Measurements from ENCODE around the gene IQGAP2.

Gene IQGAP2

GRCh38 chr5:76532973-76533372 is 129.9 kb downstream of the IQGAP2 start:
- Histone ChIP-seq H2BK5ac (ENCODE audit: low read depth, low read length, poor library complexity) (no peak overlapping the region), H2AK5ac (ENCODE audit: low read length) (no peak overlapping the region), H3K27me3 (ENCODE audit: insufficient read depth, low read length) (no peaks in the 10 kb centered on the region), H4K91ac (ENCODE audit: low read depth, low read length) (peak overlapping the region; percentile 32), H3K4me3 (ENCODE audit: low read depth, low read length) (no peak overlapping the region), H3K79me2 (ENCODE audit: control insufficient read depth, insufficient read depth, low read length, poor library complexity) (no peaks in the 10 kb centered on the region), H3K4me2 (ENCODE audit: low read length) (no peak overlapping the region), H2AFZ (ENCODE audit: insufficient read depth, low read length, poor library complexity) (no peak overlapping the region), H3K4ac (ENCODE audit: low read depth, low read length) (no peak overlapping the region), H3K9ac (ENCODE audit: low read length) (no peak overlapping the region), H3K14ac (ENCODE audit: low read length) (no peak overlapping the region), H3K4me1 (ENCODE audit: control insufficient read depth in 1 of 2, insufficient read depth in 2 of 2, low read length in 2 of 2) (peaks cover 0 to 7% of the 10 kb centered on the region in 2 experiments), H3K23ac (ENCODE audit: low read length) (no peak overlapping the region), H3K36me3 (ENCODE audit: control insufficient read depth in 1 of 2, insufficient read depth in 2 of 2, low read length in 2 of 2) (no peaks in the 10 kb centered on the region), H3K79me1 (ENCODE audit: low read length) (peaks cover 7% of the 10 kb centered on the region), H2BK120ac (ENCODE audit: insufficient read depth, low read length, poor library complexity) (peak overlapping the region; percentile 4), H3K9me3 (ENCODE audit: insufficient read depth, low read depth, low read length) (peaks cover 2% of the 10 kb centered on the region), H3K27ac (ENCODE audit: low read depth, low read length) (no peak overlapping the region), H4K8ac (ENCODE audit: low read depth, low read length) (no peak overlapping the region), H3K18ac (ENCODE audit: low read length) (no peak overlapping the region), H2BK12ac (ENCODE audit: low read length) (peak overlapping the region; percentile 43), H4K12ac (ENCODE audit: low read depth, low read length) (no peak overlapping the region)
- WGBS (ENCODE audit: extremely low coverage, insufficient coverage, insufficient read length): no CpG with 5 or more reads among the region's 4 CpGs
- DNase-seq: no peak

DNA sequence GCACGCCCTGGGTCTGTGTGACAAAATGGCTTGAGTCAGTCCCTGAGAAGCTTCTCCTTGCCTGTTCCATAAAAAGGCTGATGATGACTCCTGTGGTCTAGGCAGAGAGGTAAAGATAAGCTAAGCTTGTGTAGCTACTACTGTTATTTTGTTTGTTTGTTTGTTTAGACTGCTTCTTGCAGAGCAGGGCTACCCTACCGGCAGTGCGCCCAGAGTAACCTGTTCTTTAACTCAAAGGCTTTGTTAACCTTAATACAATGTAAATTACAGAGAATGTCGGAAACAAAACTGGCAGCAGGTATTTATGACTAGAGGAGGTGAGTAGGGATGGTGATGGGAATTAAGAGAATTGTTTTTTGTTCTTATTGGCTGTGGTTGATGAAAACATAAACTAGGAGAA is 132.5 kb downstream of the IQGAP2 start:
- no peak overlapping the region for H2AK5ac ChIP-seq (ENCODE audit: low read length)
- peaks cover 0 to 12% of the 10 kb centered on the region in 2 experiments for H3K4me1 ChIP-seq (ENCODE audit: control insufficient read depth in 1 of 2, insufficient read depth in 2 of 2, low read length in 2 of 2)
- H3K4ac ChIP-seq (ENCODE audit: low read depth, low read length): no peak overlapping the region
- peaks cover 6% of the 10 kb centered on the region for H3K79me1 ChIP-seq (ENCODE audit: low read length)
- H4K8ac ChIP-seq (ENCODE audit: low read depth, low read length): no peak overlapping the region
- no peak overlapping the region for H2AFZ ChIP-seq (ENCODE audit: insufficient read depth, low read length, poor library complexity)
- H3K36me3 ChIP-seq (ENCODE audit: control insufficient read depth in 1 of 2, insufficient read depth in 2 of 2, low read length in 2 of 2): no peaks in the 10 kb centered on the region
- no peak for DNase-seq
- H2BK120ac ChIP-seq (ENCODE audit: insufficient read depth, low read length, poor library complexity): no peak overlapping the region
- no peak overlapping the region for H3K4me3 ChIP-seq (ENCODE audit: low read depth, low read length)
- peaks cover 8% of the 10 kb centered on the region for H3K9me3 ChIP-seq (ENCODE audit: insufficient read depth, low read depth, low read length)
- no peak overlapping the region for H3K4me2 ChIP-seq (ENCODE audit: low read length)
- no CpG with 5 or more reads among the region's 4 CpGs for WGBS (ENCODE audit: extremely low coverage, insufficient coverage, insufficient read length)
- no peak overlapping the region for H3K27ac ChIP-seq (ENCODE audit: low read depth, low read length)
- H3K23ac ChIP-seq (ENCODE audit: low read length): no peak overlapping the region
- H3K14ac ChIP-seq (ENCODE audit: low read length): no peak overlapping the region
- H2BK5ac ChIP-seq (ENCODE audit: low read depth, low read length, poor library complexity): no peak overlapping the region
- no peaks in the 10 kb centered on the region for H3K27me3 ChIP-seq (ENCODE audit: insufficient read depth, low read length)
- H2BK12ac ChIP-seq (ENCODE audit: low read length): no peak overlapping the region
- H3K18ac ChIP-seq (ENCODE audit: low read length): no peak overlapping the region
- H4K91ac ChIP-seq (ENCODE audit: low read depth, low read length): no peak overlapping the region
- no peak overlapping the region for H3K9ac ChIP-seq (ENCODE audit: low read length)
- H4K12ac ChIP-seq (ENCODE audit: low read depth, low read length): no peak overlapping the region
- no peaks in the 10 kb centered on the region for H3K79me2 ChIP-seq (ENCODE audit: control insufficient read depth, insufficient read depth, low read length, poor library complexity)

DNA sequence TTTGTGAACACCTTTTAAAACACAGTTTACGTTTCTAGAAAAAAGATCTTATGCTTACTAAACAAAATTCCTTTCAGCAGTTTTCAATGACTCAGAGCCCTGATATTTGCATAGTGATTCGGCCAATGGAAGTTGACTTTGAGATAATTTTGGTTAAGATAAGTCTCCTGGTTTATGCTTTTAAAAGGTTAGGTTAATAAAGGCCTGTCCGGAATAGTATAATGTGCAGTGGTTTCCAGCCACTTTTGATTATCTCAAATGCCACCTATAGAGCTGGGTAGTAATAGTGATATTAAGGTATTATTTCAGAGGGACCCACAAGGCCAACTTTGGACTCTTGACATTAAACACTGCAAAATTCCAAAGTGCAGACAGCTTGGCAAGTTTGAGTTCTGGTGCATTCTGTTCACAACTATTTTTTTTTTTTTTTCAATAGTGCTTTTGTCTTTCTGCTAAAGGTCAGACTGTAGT is 134.0 kb downstream of the IQGAP2 start:
- no peaks in the 10 kb centered on the region for H3K79me2 ChIP-seq (ENCODE audit: control insufficient read depth, insufficient read depth, low read length, poor library complexity)
- H3K79me1 ChIP-seq (ENCODE audit: low read length): peaks cover 6% of the 10 kb centered on the region
- no peak overlapping the region for H3K14ac ChIP-seq (ENCODE audit: low read length)
- H2AFZ ChIP-seq (ENCODE audit: insufficient read depth, low read length, poor library complexity): no peak overlapping the region
- no peak overlapping the region for H2AK5ac ChIP-seq (ENCODE audit: low read length)
- H3K4me1 ChIP-seq (ENCODE audit: control insufficient read depth in 1 of 2, insufficient read depth in 2 of 2, low read length in 2 of 2): peaks cover 0 to 13% of the 10 kb centered on the region in 2 experiments
- H2BK120ac ChIP-seq (ENCODE audit: insufficient read depth, low read length, poor library complexity): no peak overlapping the region
- no peak overlapping the region for H4K8ac ChIP-seq (ENCODE audit: low read depth, low read length)
- no peak overlapping the region for H3K18ac ChIP-seq (ENCODE audit: low read length)
- no peak overlapping the region for H3K4me3 ChIP-seq (ENCODE audit: low read depth, low read length)
- H3K23ac ChIP-seq (ENCODE audit: low read length): no peak overlapping the region
- peaks cover 9% of the 10 kb centered on the region for H3K9me3 ChIP-seq (ENCODE audit: insufficient read depth, low read depth, low read length)
- H3K27me3 ChIP-seq (ENCODE audit: insufficient read depth, low read length): no peaks in the 10 kb centered on the region
- no peaks in the 10 kb centered on the region for H3K36me3 ChIP-seq (ENCODE audit: control insufficient read depth in 1 of 2, insufficient read depth in 2 of 2, low read length in 2 of 2)
- no peak overlapping the region for H3K4ac ChIP-seq (ENCODE audit: low read depth, low read length)
- no peak overlapping the region for H3K27ac ChIP-seq (ENCODE audit: low read depth, low read length)
- no CpG with 5 or more reads among the region's 3 CpGs for WGBS (ENCODE audit: extremely low coverage, insufficient coverage, insufficient read length)
- no peak overlapping the region for H3K4me2 ChIP-seq (ENCODE audit: low read length)
- H4K12ac ChIP-seq (ENCODE audit: low read depth, low read length): no peak overlapping the region
- H3K9ac ChIP-seq (ENCODE audit: low read length): no peak overlapping the region
- H4K91ac ChIP-seq (ENCODE audit: low read depth, low read length): no peak overlapping the region
- peak in 1 of 2 donors; percentile 32 for DNase-seq
- H2BK5ac ChIP-seq (ENCODE audit: low read depth, low read length, poor library complexity): no peak overlapping the region
- H2BK12ac ChIP-seq (ENCODE audit: low read length): no peak overlapping the region

DNA sequence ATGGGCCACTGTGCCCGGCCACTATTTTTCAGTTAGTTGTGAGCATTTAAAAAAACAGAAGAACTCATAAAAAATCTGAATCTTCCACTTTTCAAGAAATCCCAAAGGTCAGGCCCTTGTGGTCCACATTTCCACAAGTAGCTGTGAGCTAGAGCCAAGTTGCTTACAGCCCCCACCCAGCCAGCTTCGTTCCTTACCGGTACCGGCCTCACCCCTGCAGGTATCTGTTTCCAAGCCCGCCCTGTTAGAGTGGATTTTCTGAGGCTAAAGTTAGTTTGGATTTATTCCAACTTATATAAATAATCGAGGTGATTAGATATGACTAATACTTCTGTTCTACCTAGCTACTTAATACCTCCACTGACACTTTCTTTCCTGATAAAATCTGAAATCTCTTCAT is 139.2 kb downstream of the IQGAP2 start:
- Histone ChIP-seq H3K27ac (ENCODE audit: low read depth, low read length) (no peak overlapping the region), H3K9me3 (ENCODE audit: insufficient read depth, low read depth, low read length) (peaks cover 7% of the 10 kb centered on the region), H2BK5ac (ENCODE audit: low read depth, low read length, poor library complexity) (no peak overlapping the region), H2AFZ (ENCODE audit: insufficient read depth, low read length, poor library complexity) (no peak overlapping the region), H4K12ac (ENCODE audit: low read depth, low read length) (no peak overlapping the region), H3K4me3 (ENCODE audit: low read depth, low read length) (no peak overlapping the region), H3K18ac (ENCODE audit: low read length) (no peak overlapping the region), H3K79me2 (ENCODE audit: control insufficient read depth, insufficient read depth, low read length, poor library complexity) (no peaks in the 10 kb centered on the region), H4K91ac (ENCODE audit: low read depth, low read length) (no peak overlapping the region), H2BK120ac (ENCODE audit: insufficient read depth, low read length, poor library complexity) (no peak overlapping the region), H3K9ac (ENCODE audit: low read length) (no peak overlapping the region), H3K4ac (ENCODE audit: low read depth, low read length) (no peak overlapping the region), H3K14ac (ENCODE audit: low read length) (no peak overlapping the region), H2BK12ac (ENCODE audit: low read length) (no peak overlapping the region), H3K4me1 (ENCODE audit: control insufficient read depth in 1 of 2, insufficient read depth in 2 of 2, low read length in 2 of 2) (peaks cover 0 to 13% of the 10 kb centered on the region in 2 experiments), H2AK5ac (ENCODE audit: low read length) (no peak overlapping the region), H3K23ac (ENCODE audit: low read length) (no peak overlapping the region), H4K8ac (ENCODE audit: low read depth, low read length) (no peak overlapping the region), H3K4me2 (ENCODE audit: low read length) (no peak overlapping the region), H3K36me3 (ENCODE audit: control insufficient read depth in 1 of 2, insufficient read depth in 2 of 2, low read length in 2 of 2) (no peaks in the 10 kb centered on the region), H3K27me3 (ENCODE audit: insufficient read depth, low read length) (no peaks in the 10 kb centered on the region), H3K79me1 (ENCODE audit: low read length) (no peaks in the 10 kb centered on the region)
- no CpG with 5 or more reads among the region's 6 CpGs for WGBS (ENCODE audit: extremely low coverage, insufficient coverage, insufficient read length)
- DNase-seq: no peak

Measured in trophoblast cell (in vitro differentiated cells and primary cell).